GM21423 (cell line): ENCODE measurements around the gene BAHCC1.

ENCODE experiments used
- ATAC-seq: cut with Tn5 transposase; IDR thresholded peaks from one replicate; pipeline ENCODE4 v1.9.1; 2021; ENCODE audit warnings: mild to moderate bottlenecking, moderate library complexity; ENCODE audit not compliant: unreplicated experiment

Gene BAHCC1

DNA sequence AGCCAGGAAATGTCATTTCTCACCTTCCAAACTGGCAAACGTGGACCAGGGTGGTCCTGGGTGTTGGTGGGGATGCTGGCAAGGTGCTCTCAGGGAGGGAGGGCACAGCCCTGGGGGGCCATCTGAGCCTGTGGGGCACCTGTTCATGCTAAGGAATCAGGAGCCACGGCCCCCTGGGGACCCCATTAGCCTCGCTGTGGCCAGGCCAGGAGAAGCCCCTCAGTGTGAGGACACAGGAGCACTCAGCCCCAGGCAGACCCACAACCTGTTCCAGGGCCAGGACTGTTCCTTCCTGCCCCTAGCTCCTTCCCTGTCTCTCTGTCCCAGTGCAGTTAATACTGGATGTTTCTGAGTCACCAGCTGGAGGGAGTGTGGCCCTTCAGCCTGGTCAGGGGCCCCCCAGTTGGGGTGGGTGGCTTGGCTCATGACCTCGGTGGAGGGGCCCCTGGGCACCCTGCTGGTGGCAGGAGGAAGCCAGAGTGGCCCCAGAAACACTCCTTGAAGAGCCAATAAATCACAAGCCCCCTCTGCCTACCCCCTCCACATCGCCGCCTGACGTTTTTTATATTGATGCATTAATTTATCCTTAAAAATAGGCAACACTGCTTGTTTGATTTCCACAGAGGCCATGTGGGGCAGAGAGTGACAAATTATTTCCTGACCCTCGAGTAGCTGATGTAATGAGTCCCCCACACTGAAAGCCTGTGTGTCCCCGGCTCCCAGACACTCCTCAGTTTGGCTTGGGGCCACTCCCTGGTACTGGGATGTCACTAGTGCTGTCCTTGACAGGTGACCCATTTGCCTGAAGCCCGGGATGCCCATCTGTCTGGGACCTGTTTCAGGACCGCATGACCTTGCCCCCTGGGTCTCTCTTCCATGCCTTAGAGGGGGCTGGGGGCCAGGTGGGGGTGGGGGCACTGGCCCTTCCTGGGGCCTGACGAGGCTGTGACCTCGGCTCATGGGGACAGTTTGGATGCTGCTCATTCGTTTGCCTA is 95.0 kb downstream of the BAHCC1 start:
- no peak for ATAC-seq

DNA sequence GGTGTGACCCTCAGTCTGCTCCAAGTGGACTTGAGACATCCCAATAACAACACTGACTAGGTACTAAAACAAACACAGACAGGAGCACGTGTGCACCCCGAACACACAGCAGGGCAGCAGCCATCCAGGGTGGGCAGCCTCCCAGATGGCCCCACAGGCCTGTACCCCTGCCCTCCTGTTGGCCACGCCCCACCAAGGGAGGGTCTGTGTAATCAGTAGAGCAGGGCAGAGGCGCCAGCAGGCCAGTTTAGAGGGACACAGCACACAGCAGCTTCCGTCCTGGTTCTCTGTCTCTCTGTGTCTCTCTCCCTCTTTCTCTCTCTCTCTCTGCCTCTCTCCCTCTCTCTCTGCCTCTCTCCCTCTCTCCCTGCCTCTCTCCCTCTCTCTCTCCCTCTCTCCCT is 95.9 kb downstream of the BAHCC1 start:
- no peak for ATAC-seq

DNA sequence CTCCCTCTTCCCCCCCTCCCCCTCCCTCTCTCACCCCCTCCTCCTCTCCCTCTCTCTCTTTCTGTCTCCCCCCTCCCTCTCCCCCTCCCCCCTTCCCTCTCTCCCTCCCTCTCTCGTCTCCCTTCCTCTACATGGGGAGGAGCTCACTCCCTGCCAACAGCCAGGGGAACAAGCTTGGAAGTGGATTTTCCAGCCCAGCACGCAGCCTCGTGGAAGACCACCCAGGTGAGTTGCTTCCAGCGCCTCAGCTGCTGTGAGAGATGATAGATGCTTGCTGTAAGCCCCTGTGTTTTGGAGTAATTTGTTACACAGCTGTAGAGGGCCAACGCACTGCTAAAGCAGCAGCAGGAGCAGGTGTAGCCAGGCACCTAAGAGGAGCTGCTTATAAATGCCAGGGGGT is 96.5 kb downstream of the BAHCC1 start:
- ATAC-seq = no peak

DNA sequence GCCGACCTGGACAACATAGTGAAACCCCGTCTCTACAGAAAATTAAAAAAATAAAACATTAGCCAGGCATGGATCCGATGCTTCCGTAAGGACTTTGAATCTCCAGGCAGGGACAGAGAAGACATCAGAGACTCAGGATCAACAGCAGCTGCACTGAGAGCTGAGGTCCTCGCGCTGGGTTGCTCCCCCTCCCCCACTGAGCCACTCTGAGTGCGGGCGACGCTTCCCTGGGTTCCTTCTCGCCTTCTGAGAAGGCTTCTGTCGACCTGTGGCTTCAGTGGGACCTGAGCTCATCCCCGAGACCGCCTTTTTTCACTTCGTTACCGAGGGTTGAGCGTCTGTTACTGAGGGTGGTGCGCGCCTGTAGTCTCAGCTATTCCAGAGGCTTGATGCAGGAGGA is 96.9 kb downstream of the BAHCC1 start:
- no peak for ATAC-seq

DNA sequence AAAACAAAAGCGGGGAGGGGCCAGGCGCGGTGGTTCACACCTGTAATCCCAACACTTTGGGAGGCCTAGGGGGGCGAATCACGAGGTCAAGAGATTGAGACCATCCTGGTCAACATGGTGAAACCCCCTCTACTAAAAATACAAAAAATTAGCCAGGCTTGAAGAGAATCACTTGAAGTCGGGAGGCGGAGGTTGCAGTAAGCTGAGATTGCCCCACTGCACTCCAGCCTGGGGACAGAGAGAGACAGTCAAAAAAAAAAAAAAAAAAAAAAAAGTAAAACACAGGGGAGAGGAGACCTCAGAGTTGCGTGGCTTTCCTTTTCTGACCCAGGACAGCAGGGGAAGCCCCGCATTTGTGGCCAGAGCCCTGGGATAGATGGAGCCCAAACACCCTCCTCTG is 97.4 kb downstream of the BAHCC1 start:
- no peak for ATAC-seq

DNA sequence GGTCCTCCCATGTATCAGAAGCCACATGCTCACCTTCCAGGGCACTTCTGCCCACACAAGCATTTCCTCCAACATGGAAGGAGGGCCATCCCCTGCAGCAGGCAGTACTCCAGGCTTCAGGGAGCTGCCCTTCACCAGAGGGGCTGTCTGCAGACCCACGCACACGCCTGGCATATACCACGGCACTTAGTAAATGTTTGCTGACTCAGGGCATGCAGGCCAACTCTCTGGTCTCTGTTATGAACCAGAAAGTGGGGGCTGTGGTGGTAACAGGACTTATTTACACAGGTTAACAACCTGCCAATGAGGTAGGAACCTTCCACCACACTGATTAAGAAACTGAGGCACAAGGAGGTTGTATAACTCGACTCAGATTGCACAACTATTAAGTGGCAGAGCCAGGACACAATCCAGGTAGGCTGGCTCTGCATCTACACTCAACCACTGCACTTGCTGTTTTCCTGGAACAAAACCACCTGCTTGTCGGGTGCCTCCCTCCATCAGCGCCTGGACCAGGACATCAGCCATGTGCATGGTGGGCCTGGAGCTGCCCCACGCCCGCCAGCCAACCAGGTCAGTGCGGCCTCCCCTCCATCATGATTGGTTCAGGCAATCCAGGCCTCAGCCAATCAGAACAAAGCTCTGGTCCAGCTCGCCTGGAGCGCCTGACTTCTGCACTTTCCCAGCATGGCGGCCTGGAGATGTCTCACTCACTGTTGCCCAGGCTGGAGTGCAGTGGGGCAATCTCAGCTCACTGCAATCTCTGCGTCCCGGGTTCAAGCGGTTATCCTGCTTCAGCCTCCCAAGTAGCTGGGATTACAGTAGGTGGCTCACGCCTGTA is 98.2 kb downstream of the BAHCC1 start:
- no peak for ATAC-seq

DNA sequence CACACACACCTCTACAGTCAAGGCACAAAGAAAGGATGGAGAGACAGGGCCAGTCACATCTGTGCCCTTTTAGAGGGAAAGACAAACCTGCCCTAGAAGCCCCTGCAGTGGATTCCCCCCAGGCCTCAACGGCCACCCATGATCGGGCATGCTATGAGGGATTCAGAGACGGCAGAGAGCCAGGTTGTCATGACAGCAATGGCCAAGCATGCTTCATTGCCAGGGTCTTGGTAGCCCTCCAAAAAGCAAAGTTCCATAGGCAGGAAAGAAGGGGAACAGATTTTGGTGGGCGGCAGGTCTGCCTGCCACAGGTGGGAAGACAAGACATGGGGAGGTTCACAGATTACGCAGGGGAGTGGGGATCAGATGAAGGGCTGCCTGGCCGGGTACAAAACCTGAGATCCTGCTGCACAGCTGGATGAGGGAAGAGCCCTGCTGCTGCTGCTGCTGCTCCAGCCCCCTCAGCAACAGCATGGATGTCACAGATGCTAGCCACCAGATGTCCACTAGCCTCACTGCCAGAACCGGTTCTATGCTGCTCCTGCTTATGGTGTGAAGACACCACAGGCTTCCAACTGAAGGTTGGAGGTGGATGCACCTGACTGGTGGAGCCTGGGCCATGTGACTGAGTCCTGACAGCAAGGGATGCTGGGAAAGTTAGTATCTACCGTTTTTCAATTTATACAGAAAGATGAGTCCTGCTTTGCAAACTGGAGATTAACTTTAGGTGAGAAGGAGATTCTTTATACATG is 99.5 kb downstream of the BAHCC1 start:
- no peak for ATAC-seq

DNA sequence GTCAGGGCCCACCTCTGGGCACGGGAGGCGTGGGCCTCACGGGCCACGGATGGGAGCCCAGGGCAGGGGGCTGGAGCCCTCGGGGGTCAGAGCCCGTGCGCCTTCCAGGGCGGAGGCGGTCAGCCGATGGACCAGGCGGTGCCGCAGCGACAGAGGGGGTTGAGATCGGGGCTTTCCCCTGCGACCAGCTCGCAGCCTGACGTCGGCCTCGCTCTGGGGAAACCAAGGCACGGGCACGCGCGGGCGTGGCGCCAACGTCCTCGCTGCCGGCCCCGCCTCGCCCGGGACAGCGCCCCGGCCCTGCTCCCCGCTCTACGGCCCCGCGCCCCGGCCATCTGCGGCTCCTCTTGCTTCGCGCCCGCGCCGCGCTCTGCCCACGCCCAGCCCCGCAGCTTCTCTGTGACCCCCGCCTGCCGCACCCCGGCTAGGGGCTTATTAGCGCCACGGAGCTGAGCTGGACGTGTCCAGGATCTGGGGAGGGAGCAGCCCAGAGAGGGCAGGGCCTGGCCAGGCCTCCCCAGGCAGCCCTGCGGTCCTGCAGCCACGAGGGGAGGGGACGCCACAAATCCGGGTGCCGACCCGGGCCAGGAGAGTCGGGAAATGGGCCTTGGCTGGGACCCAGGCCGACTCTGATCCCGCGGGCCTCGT is 103.8 kb downstream of the BAHCC1 start:
- ATAC-seq = no peak

DNA sequence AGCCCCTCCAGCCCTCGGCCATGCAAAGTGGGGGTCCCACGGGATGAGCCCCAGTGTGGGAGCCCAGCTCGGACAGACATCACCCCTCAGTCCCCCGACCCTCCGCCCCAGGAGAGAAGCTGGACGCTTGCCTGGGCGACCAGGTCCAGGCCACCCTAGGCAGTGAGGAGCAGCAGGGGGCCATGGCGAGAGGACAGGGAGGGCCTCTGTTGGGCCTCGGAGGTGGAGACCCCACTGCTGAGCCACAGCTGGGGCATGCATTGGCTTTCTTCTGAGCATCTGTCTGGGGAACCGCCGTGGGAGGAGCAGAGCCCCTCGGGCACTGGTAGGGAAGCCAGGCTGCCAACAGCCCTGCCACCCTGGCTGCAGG is 104.3 kb downstream of the BAHCC1 start:
- ATAC-seq = no peak

DNA sequence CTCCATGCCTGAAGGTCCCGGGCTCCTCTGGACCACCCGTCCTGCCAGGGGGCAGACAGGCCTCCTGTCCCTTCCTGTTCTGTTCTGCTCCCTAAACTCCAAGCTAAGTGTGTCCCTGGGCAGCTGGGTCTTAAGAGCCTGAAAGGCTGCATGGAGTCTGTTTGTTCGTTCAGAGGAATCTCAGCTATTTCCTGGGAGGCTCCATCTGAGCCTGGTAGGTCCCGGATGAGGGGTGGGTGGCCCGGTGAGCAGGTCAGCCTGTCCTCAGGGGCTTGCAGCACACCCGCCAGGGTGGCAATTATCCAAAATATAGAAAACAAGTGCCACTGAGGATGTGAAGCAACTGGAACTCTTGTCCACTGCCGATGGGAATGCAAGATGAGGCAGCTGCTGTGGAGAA is 104.8 kb downstream of the BAHCC1 start:
- ATAC-seq = no peak

DNA sequence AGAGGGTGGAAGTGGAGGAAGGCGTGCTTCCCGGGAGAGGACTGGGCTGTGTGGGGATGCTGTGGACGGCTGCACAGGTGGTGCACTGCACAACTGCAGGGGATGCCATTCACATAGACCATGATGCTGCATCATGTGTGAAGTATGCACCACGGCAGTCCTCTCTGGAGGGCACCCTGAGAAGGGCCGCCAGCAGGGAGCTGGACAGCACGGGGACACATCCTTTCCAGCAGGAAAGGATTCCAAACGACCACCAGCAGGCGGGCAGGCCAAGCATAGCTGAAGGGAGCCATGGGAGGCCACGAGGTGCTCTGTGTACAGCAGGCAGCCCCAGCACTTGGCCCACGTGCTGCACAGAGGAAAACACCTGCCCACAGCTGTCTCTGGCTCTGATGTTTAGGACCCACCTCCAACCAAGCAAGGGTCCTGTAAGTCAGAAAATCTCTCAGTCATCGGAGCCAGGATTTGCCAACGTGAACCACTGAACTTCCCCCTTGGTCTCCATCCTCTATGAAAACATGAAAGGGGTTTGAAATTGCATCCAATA is 107.3 kb downstream of the BAHCC1 start:
- ATAC-seq = no peak

DNA sequence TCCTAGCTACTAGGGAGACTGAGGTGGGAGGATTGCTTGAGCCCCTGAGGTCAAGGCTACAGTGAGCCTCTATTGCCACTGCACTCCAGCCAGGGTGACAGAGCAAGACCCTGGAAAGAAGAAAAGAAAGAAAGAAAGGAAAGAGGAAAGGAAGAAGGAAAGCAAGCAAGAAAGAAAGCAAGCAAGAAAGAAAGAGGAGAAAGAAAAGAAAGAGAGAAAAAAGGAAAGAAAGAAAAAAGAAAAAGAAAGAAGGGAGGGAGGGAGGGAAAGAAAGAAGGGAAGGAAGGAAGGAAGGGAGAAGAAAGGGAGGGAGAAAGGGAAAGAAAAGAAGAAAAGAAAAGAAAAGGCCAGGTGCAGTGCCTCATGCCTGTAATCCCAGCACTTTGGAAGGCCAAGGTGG is 108.4 kb downstream of the BAHCC1 start:
- ATAC-seq = no peak

DNA sequence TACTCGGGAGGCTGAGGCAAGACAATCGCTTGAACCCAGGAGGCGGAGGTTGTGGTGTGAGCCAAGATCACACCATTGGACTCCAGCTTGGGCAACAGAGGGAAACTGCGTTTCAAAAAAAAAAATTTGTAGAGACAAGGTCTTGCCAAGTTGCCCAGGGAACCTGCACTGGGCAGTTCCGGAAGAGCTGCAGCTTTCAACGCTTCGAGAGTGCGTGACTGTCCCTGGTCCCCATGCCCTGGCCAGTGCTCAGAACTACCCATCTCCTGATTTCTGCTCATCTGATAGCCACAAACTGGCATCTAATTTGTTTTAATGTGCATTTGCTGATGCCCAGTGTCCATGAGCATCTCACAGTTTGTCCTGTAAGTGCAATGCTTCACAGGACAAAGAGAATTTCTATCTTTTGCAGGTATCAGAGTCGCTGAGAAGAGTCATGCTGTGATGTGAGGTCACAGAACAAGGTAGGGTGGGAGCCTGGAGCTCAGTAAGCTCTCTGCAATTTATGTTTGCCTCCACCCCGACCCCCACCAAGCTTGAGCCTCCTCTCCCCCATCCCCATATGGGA is 113.5 kb downstream of the BAHCC1 start:
- ATAC-seq = no peak

DNA sequence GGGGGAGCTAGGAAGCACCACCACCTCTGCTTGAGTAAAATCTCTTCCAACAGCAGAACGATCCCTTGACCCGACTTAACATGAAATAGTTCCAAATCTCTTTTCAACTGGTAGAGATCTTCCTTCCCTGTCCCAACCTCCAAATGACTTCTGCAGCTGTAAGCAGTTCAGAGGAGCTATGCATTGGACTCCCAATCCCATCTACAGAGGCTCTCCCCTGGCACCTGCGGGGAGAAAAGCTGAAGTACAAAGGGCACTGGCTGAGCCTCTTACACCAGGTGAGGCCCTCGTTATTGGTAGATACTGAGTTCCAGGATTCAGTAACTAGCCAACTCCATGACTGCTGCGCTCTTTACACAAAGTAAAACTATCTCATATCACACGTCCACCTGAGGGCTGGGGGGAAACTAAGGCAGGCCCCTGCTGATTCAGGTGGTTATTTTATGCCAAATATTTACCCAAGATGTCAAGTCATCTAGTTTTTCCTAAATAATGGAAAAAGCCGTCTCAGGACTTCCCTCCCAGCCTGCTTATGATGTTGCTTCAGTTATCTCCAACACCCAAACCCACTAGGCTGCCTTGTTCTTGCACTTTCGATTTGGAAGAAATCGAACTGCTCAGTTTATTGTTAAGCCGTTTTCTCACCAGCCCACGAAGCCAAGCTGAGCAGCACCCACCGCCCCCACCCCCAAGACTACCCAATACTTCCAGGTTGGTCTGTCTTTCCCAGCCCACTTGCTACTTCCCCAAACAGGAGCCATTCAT is 114.1 kb downstream of the BAHCC1 start:
- no peak for ATAC-seq

DNA sequence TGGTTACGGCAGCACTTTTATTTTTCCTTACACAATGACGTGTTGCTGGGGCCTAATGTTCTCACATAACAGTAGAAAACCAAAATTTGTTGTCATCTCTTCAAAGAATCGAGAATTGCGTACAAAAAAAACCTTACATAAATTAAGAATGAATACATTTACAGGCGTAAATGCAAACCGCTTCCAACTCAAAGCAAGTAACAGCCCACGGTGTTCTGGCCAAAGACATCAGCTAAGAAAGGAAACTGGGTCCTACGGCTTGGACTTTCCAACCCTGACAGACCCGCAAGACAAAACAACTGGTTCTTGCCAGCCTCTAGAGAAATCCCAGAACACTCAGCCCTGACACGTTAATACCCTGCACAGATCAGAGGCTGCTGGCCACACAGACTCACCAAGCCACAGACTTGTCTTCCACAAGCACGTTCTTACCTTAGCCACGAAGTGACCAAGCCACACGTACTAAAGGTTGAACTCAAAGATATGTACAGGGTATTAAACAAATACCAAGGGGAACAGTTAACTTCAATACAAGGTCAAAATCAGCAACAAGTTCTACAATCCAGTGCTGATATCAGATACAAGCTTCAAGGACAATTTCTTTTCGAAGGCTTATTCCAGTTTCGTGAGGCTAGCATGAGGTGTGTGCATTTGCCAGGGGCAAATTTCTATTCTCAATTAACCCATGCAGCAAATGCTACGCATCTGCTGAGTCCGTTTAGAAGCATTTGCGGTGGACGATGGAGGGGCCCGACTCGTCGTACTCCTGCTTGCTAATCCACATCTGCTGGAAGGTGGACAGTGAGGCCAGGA is 114.9 kb downstream of the BAHCC1 start:
- no peak for ATAC-seq

DNA sequence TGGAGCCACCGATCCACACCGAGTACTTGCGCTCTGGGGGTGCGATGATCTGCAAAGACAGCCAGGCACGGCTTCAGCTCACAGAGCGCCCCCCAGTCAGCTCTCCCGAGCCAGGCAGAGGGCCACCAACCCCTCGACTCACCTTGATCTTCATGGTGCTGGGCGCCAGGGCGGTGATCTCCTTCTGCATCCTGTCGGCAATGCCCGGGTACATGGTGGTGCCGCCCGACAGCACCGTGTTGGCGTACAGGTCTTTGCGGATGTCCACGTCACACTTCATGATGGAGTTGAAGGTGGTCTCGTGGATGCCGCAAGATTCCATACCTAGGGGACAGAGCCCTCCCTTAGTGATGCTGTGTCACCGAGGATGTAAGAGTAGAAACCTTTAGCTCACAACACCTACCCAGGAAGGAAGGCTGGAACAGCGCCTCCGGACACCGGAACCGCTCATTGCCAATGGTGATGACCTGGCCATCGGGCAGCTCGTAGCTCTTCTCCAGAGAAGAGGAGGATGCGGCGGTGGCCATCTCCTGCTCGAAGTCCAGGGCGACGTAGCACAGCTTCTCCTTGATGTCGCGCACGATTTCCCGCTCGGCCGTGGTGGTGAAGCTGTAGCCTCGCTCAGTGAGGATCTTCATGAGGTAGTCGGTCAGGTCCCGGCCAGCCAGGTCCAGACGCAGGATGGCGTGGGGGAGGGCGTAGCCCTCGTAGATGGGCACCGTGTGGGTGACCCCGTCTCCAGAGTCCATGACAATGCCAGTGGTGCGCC is 115.7 kb downstream of the BAHCC1 start:
- ATAC-seq = no peak

DNA sequence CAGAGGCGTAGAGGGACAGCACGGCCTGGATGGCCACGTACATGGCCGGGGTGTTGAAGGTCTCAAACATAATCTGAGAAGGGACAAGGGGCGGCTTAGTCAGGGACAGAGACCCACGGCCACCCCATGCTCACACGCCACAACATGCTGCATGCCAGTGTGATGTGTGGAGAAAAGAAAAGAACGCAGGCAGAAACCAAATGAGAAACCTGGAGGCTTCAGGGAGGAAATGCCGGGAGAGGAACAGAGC is 116.2 kb downstream of the BAHCC1 start:
- ATAC-seq = no peak
